HG02623 (cell line): ENCODE data around the gene DUSP5.
A peak's percentile ranks its signal among the peaks of the same experiment; 100 is the strongest.
"Not testable (repeated sequence)": the region's sequence is repeated elsewhere in the genome, so short reads cannot be mapped to it uniquely, and the experiment has no call there.

ENCODE experiments used
- ATAC-seq: cut with Tn5 transposase; IDR thresholded peaks from one replicate; pipeline ENCODE4 v1.9.1; 2021; ENCODE audit warnings: moderate library complexity; ENCODE audit not compliant: unreplicated experiment

The DUSP5 gene, protein sequence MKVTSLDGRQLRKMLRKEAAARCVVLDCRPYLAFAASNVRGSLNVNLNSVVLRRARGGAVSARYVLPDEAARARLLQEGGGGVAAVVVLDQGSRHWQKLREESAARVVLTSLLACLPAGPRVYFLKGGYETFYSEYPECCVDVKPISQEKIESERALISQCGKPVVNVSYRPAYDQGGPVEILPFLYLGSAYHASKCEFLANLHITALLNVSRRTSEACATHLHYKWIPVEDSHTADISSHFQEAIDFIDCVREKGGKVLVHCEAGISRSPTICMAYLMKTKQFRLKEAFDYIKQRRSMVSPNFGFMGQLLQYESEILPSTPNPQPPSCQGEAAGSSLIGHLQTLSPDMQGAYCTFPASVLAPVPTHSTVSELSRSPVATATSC

DNA sequence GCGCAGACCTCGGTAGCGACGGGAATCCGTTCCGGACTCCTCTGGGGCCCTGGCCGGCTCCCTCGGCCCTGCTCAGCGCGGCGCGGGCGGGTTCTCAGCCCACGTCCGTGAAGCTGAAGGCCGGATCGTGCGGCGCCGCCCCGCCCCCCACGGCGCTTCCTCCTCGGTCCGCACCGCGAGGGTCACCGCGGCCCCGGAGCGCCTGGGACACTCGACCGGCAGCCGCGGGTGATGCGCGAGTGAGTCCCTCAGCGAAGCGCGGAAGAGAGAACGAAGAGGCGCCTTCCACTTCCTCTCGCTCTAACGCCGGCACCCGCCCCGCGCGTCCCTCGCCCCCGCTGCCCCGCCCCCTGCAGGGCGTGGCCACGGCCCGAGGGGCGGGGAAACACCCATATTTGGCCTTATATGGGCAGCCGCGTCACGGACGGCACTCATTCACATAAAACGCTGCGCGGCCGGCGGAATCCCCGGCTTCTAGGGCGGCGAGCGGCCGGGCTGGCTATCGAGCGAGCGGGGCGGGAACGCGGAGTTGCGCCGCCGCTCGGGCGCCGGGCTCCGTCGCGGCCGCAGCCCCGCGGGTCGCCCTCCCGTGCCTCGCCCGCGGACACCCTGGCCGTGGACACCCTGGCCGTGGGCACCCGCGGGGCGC lies at the start of gene DUSP5:
TSS of gene DUSP5 (plus strand) at position 470 of the 649 bp plus-strand sequence. CDS start 215 bp downstream, outside the sequence.
- peak; percentile 62 for ATAC-seq

DNA sequence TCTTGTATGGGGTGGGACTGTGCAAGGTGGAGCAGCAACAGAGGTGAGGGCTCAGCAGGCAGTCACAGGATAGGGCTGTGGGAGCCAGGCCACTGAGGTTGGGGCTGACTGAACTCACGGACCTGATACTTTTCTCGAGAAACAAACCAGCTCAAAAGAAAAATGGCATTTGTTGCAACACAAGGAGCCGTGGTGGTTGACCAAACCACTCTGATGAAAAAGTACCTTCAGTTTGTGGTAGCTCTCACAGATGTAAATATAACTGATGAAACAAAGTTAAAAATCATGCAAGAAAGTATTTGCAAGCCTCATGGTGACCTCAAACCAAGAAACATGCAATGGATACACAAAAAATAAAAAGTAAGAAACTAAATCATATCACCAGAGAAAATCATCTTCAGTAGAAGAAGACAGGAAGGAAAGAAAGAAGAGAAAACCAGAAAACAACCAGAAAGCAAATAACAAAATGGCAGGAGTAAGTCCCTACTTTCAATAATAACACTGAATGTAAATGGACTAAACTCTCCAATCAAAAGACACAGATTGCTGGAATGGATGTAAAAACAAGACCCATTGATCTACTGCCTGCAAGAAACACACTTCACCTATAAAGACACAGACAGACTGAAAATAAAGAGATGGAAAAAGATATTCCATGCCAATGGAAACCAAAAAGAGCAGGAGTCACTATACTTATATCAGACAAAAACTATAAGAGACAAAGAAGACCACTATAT lies 48.9 kb upstream of the DUSP5 start:
- ATAC-seq: no peak

DNA sequence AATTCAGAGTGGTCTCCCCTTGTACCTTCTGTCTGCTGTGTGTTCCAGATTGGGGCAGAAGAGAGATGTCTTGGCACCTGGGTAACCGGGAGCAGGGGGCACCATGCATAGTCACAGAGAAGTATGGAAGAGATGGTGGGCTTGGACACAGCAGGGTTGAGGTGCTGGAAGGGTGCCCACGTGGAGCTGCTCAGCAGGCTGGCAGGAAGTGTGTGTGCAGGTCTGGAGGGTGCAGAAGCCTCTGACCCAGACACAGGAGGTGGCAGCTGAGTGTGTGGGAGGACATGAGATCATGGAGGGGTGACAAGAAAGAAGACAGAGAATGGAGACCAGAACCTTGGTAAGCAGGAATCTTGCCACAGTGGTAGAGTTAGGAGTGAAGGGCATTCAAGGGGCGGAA lies 42.3 kb upstream of the DUSP5 start:
- peak; percentile 50 for ATAC-seq

DNA sequence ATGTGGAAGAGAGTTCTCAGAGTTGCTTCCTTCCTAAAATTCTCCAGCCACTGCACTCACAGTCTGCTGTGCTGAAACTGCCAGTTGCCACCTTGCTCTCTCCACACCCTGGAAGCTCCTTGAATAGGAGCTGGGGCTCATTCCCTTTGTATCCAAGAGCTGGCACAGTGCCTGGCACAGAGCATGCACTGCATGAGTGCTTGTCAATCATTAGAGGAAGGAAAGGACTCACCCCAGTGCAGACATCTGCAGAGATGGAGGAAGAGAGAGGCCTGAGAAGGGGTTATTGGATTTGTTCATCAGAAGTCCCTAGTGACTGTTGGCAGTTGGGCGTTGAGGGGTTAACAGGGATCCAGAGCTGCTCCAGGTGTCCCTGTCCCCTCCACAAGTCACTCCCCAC lies 41.7 kb upstream of the DUSP5 start:
- ATAC-seq: no peak

DNA sequence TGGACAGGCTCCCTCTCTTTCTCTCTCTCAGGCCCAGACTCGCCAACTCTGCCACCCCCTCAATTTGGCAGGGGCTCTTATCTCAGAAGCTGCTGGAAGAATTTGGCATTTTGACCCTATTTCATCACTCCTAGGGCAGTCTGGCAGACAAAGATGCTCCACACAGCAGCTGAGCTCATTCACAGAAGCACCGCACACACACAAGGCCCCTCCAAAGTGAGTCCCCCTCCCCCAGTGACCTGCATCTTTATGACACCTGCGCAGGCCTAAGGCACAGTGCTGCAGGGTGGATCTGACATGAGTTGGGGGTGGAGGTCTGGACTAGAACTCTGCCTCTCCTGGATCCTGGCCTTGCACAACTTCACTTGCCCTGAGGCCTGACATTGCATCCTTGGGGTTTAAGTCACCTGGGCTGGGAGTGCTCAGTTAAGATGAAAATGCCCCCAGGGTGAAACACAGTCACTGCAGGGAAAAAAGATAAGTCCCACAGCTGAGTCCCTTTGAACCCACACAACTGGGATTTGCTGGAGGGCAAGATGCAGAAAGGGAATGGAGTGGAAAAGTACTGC lies 41.1 kb upstream of the DUSP5 start:
- no peak for ATAC-seq

DNA sequence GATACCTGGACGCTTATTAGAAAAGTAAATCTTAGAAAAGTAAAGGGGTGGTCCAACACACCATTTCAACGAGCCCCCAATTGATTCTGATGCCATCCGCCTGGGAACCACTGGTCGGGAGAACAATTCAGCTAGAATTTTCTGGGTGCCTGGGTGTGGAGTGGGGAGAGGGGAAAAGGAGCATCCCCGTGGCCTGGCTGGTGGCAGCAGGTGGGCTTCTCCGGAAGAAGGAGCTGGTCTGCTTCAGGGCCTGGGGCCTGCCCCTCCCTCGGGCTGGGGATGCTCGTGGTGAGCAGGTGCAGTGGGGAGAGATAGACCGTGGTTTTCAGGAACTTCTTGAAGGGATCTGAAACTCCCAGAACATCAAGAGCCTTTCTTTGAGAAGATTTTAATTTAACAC lies 39.9 kb upstream of the DUSP5 start:
- no peak for ATAC-seq

DNA sequence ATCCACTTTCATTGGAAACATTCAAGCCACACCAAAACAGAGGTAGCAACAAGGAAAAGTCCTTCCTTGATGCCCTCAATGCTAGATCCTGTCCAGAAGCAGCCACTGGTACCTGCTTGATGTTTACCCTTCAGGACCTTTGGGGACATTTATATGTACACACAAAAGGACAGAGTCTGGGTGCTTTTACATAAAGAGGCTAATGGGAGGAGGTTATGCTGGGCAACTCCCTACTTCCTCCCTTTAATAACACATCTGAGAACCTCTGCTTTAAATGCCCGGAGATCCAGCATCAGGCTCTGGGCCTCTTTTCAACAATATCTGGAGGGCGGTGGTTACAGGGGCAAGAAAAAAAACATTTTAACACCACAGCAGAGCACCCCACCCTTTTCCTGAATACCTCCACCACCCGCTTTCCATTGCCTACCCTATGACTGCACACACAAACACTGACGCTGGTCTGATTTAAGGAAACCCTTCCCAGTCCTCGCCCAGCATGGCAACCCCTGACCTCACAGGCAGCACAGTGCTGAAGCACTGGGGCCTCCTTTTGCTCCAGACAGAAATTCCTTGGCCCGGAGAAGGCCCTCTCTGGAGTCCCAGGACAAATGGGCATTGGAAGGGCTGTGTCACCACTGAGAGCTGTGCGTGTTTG lies 39.3 kb upstream of the DUSP5 start:
- ATAC-seq: no peak

DNA sequence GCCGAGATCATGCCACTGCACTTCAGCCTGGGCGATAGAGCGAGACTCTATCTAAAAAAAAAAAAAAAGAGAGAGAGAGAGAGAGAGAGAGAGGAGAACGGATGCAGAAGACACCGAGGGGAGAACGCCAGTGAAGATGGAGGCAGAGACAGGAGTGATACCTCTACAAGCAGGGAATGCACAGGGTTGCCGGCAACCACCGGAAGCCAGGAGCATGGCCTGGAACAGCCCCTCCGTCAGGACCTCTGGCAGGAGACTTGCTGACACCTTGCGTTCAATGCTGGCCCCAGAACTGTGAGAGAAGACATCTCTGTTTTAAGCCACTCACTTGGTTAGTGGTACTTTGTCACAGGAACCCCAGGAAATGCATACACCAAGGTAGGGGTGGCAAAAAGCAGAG lies 38.1 kb upstream of the DUSP5 start:
- no peak for ATAC-seq

DNA sequence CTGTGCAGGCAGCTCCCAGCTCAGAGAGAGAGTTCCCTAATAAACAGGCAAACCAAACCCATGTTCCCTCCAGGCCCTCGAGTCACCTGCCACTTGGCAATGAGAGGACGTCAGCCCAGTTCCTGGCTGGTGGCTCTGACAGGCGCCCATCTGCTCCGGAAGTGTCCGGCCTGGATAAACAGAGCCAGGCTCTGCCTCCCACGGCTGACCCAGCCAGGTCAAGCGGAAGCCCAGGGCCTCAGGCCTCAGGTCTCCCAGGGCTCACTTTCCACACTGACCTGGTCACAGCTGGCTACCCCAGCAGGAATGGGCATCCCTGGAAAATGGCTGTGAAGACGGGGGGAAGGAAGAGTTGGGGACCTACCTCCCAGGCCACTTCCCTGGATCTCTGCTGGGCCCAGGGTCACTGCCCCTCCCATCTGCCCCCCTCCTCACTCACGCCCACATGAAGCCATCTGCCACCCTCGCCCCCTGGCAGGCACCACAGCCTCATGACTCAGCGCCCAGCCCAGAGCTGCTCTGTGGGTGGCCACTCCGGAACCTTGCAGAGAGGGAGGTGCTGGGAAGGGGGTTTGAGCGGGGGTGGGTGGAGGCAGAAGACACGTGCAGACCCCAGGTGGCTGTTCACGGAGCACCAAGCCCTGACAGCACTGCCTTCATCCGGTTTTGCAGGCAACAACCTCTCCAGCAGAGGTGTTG lies 37.4 kb upstream of the DUSP5 start:
- ATAC-seq: no peak

DNA sequence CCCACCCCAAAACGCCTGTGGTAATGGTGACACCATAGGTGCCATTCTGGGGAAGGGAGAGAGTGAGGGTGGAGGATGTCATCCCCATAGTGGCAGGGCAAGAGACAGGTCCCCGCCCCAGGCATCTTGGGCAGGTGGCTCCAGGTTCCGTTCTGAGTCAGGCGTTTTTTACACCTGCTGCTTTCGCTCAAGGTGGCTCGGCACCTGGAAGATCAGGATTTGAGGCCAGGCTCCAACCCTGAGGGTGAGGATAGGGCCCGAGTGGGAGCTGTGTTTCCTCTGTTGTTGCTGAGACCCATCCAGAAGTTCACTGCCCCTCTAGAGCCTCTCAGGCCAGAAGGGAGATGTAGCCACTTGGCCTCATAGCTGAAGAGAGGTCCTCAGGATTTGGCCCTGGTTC lies 36.6 kb upstream of the DUSP5 start:
- no peak for ATAC-seq

DNA sequence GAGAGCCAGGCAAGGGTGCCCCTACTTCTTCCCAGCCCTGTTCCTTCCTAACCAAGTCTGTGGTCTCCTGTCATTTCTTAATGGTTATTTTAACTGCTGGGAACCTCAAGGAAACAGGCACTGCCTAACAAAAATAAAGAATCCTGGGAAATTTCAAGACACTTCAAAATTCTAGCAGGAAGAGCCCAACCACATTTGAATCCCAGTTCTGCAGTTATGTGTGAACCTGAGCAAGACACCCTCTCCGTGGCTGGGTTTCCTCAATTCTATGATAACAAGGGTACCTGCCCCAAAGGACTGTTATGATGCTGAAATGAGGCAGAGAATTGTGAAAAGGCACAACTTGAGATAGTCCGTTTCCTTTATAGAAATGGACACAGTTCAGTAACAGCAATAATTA lies 36.2 kb upstream of the DUSP5 start:
- no peak for ATAC-seq

DNA sequence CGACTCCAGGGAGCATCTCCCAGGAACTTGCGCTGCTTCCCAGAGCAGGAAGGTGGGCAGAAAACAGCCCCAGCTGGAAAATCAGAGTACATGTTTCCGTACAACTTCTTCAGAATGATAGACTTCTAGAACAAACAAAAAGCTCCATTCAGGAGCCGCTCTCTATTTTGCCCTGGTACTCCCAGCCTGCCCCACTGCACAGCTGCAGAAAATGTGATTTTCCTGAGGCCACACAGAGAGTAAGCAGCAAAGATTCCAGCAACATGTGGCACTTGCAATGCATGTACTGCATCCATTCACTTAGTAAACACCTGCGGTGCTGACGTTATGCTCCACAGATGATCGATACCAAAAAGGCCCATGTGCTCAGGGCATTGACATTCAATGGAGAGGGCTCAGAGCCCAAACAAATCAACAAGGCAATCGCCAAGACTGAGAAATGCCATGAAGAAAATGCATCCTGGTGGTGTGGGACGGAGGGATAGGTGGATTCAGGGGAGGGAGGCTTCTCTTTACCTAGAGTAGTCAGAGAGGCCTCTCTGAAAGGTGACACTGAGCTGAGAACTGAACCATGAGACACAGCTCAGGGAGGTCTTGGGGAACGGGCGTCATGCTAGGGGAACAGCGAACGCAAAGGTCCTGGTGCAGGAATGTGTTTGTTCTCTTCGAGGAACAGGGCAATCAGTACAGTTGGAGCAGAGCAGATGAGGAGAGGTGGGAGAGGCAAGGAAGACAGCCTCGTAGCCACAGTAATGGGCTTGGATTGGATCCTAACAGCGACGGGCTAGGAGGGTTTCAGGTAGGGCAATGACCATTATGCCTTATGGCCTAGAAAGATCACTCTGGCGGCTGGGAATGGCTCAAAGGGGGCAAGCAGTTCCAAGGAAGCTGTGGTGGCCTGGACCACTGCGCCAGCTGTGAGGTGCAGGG lies 35.3 kb upstream of the DUSP5 start:
- no peak for ATAC-seq

DNA sequence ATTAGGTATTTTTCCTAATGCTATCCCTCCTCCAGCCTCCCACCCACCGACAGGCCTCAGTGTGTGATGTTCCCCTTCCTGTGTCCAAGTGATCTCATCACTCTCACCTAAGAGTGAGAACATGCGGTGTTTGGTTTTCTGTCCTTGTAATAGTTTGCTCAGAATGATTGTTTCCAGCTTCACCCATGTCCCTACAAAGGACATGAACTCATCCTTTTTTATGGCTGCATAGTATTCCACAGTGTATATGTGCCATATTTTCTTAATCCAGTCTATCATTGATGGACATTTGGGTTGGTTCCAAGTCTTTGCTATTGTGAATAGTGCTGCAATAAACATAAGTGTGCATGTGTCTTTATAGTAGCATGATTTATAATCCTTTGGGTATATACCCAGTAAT lies 29.4 kb upstream of the DUSP5 start:
- ATAC-seq: not testable (repeated sequence)

DNA sequence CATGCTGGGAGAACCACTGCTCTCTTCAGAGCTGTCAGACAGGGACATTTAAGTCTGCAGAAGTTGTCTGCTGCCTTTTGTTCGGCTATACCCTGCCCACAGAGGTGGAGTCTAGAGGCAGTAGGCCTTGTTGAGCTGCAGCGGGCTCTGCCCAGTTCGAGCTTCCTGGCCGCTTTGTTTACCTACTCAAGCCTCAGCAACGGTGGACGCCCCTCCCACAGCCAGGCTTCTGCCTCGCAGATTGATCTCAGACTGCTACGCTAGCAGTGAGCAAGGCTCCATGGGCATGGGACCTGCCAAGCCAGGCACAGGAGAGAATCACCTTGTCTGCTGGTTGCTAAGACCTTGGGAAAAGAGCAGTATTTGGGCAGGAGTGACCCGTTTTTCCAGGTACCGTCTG lies 27.2 kb upstream of the DUSP5 start:
- ATAC-seq: not testable (repeated sequence)

DNA sequence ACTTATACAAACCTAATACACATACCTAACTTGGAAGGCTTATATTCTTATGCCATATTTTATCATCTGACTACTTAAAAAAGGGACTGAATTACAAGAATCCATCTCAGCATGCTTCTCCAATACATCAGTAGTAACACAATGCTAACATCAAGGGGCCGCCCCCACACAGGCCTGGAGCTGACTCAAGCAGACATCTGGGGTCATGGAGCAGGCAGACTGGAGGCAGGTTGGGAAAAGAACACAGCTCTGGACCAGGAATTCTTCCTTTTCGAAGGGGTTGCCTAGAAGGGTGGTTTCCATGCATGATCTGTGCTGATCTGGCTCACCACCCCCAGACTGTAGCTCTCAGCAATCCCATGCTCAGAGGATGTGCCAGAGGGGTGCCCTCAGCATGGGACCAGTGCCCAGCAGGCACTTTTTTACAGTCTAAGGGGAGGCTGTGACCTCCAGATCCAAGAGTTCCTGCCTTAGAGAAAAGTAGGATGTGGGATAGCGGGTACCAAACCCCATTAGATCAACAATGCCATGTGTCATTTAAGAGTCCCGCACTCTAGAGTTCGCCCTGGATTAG lies 26.1 kb upstream of the DUSP5 start:
- no peak for ATAC-seq

DNA sequence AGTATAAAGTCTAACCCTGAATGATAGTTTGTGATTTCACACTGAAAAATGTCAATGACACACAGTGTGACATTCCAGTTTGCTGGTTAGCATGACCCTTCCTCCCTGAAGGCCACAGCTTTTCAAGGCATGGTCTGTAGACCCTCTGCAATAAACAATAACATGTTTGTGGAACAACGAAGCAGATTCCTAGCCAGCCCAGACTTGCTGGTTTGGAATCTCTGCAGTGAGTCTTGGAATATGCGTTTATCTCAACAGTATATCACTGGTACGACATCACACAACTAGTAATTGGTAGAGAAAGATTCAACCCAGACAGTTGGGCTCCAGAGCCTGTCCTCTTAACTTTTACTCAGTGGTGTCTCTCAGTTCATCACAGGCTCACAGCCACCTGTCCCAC lies 23.7 kb upstream of the DUSP5 start:
- no peak for ATAC-seq

DNA sequence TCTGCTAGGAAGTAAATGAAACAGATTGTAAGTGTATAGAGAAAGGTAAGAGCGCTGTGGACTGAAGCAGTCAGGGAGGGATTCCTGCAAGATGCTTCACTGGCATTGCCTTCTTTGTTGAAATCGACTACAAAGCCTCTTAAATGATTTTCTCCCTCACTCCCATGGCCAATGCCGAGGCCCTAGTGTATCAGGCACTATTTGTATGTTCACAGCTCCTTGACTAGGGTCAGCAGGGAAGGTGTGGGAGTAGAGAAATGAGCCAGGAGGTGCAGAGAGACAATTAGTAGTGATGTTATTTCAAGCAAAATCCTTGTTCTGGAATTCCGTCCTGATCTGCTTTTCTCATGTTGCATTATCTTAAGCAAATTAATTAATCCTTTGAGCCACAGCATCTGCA lies 22.9 kb upstream of the DUSP5 start:
- no peak for ATAC-seq

DNA sequence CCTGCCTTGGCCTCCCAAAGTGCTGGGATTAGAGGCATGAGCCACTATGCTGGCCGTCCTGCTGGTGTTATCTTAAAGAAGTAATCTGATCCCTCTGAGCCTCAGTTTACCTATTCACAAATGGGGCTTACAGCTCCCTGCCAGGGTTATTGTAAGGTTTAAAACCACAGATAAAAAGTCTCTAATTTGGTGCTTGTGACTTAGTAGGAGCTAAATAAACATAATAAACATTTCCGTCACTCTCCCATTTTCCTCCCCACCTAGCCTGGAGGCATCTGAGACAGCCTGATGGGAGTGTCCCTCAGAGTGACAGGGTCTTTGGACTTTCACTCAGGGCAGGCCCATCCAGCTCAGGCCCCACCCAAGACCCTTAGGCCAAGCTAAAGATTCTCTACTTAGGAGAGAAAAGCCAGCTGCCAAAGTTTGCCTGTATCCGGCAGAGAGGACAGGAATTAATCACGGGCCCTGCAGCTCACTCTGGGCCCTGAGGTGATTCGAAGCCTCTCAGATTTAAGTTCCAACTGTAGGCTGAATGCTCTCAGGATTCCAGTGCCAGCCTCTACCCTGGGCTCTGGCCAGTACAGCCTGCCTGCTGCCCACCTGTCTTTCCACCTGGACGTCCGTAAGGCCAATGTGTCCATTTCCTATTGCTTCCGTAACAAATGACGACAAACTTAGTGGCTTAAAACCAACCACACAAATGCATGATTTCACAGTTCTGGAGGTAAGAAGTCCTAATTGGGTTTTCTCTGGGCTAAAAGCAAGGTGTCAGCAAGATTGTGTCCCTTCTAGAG lies 21.8 kb upstream of the DUSP5 start:
- no peak for ATAC-seq
